ENCODE data around the gene KLHL28. TPM values are rescaled to one million over a fixed set of nuclear protein-coding genes. Genes with fewer than 3 reads are reported as not detected.

Gene KLHL28
- total and polyA plus RNA-seq, 12 donors, result 1.5 to 17.8 (median 9.6) TPM

GRCh38 chr14:44889595-44890471 is 71.9 kb downstream of the KLHL28 start:
- no peaks in the 10 kb centered on the region for H3K9me3 ChIP-seq (replicated peaks in 1 of 3)

GRCh38 chr14:44887596-44887955 is 74.2 kb downstream of the KLHL28 start:
- Histone ChIP-seq H3K27ac (no peak overlapping the region), H3K27me3 (no peaks in the 10 kb centered on the region), H3K36me3 (replicated peaks in 1 of 2) (no peaks in the 10 kb centered on the region), H3K4me1 (replicated peaks in 1 of 2) (no peaks in the 10 kb centered on the region), H3K4me3 (no peak overlapping the region), H3K9me3 (replicated peaks in 1 of 3) (no peaks in the 10 kb centered on the region)
- 92 to 98% (median 94%) methylated on average over 16 of the region's 16 CpGs for WGBS, 4 donors
- no peak for DNase-seq
- intact Hi-C loops (cut with DNase I), result no loop called here
- TF ChIP-seq CTCF (IDR thresholded peaks at IDR 0.05), result no peak
- no peak for TF ChIP-seq POLR2A (IDR thresholded peaks at IDR 0.05)

More at GRCh38 chr14:44889595-44890471, 71.9 kb downstream of the KLHL28 start:
- H3K36me3 ChIP-seq (replicated peaks in 1 of 2), result no peaks in the 10 kb centered on the region
- no peaks in the 10 kb centered on the region for H3K27me3 ChIP-seq
- intact Hi-C loops (cut with DNase I), result no loop called here
- TF ChIP-seq CTCF (IDR thresholded peaks at IDR 0.05), result no peak
- no peak for TF ChIP-seq POLR2A (IDR thresholded peaks at IDR 0.05)
- H3K27ac ChIP-seq, result no peak overlapping the region
- H3K4me3 ChIP-seq, result no peak overlapping the region
- no peaks in the 10 kb centered on the region for H3K4me1 ChIP-seq (replicated peaks in 1 of 2)
- WGBS, 4 donors, result 77 to 85% (median 78%) methylated on average over 4 of the region's 4 CpGs
- DNase-seq, result no peak

- Histone ChIP-seq H3K4me3 (no peak overlapping the region), H3K36me3 (replicated peaks in 1 of 2) (no peaks in the 10 kb centered on the region), H3K27me3 (no peaks in the 10 kb centered on the region), H3K27ac (no peak overlapping the region), H3K9me3 (replicated peaks in 1 of 3) (peaks cover 0 to 5% (median 0%) of the 10 kb centered on the region in 3 donors), H3K4me1 (replicated peaks in 1 of 2) (no peaks in the 10 kb centered on the region)
- no peak for DNase-seq
- TF ChIP-seq POLR2A (IDR thresholded peaks at IDR 0.05) (no peak), CTCF (IDR thresholded peaks at IDR 0.05) (no peak)
- intact Hi-C loops (cut with DNase I), result no loop called here
- WGBS, 4 donors, result 90 to 93% (median 91%) methylated on average over 33 to 35 of the region's 35 CpGs
Measured at GRCh38 chr14:44886860-44887595, 74.7 kb downstream of the KLHL28 start.

- Histone ChIP-seq H3K36me3 (replicated peaks in 1 of 2) (no peaks in the 10 kb centered on the region), H3K4me3 (no peak overlapping the region), H3K27ac (no peak overlapping the region), H3K27me3 (no peaks in the 10 kb centered on the region), H3K9me3 (replicated peaks in 1 of 3) (peaks cover 0 to 7% (median 0%) of the 10 kb centered on the region in 3 donors), H3K4me1 (replicated peaks in 1 of 2) (no peaks in the 10 kb centered on the region)
- 74 to 86% (median 78%) methylated on average over 2 of the region's 2 CpGs for WGBS, 4 donors
- TF ChIP-seq POLR2A (IDR thresholded peaks at IDR 0.05) (no peak), CTCF (IDR thresholded peaks at IDR 0.05) (no peak)
- DNase-seq, result no peak
- intact Hi-C loops (cut with DNase I), result no loop called here
Measured at GRCh38 chr14:44880791-44881190, 81.0 kb downstream of the KLHL28 start.
